K562 (cell line): Measurements from ENCODE around the gene MARCKSL1. TPM values are rescaled to one million over a fixed set of nuclear protein-coding genes. Genes with fewer than 3 reads are reported as not detected.

Source experiments
- CLOCK ChIP-seq: fragments of 250-450 bp; sonication (Bioruptor Pico); IDR thresholded peaks from 2 replicates; pipeline ENCODE4 v1.4.0; 2020; ENCODE audit warnings: mild to moderate bottlenecking, moderate library complexity, borderline replicate concordance
- KDM2B ChIP-seq: fragments of 250-450 bp; sonication (Bioruptor Pico); IDR thresholded peaks from 2 replicates; pipeline ENCODE4 v1.8.0; 2021; ENCODE audit warnings: mild to moderate bottlenecking, moderate library complexity
- NCOR1 ChIP-seq: fragments of 450-650 bp; IDR thresholded peaks from 2 replicates; pipeline ENCODE4 v1.6.1; 2016; ENCODE audit warnings: mild to moderate bottlenecking, moderate library complexity
- NKRF ChIP-seq: fragments of 450-650 bp; IDR thresholded peaks from 2 replicates; pipeline ENCODE4 v1.6.1; 2016; ENCODE audit warnings: borderline replicate concordance
- SFPQ ChIP-seq: fragments of 200-400 bp; formaldehyde crosslinking; IDR thresholded peaks from 2 replicates; pipeline ENCODE4 v1.6.1; 2017; ENCODE audit warnings: mild to moderate bottlenecking, low read depth, low read length, moderate library complexity
- ZBTB1 ChIP-seq: sonication (generic); formaldehyde crosslinking; IDR thresholded peaks from 2 replicates; pipeline ENCODE4 v1.8.1; 2023; ENCODE audit warnings: missing genetic modification reagents, low read depth, mild to moderate bottlenecking, borderline replicate concordance
- ZBTB49 ChIP-seq: sonication (generic); formaldehyde crosslinking; IDR thresholded peaks from 2 replicates; pipeline ENCODE4 v1.8.0; 2022; ENCODE audit warnings: missing genetic modification reagents, mild to moderate bottlenecking, borderline replicate concordance
- ZNF830 ChIP-seq: fragments of 250-450 bp; sonication (Bioruptor Pico); IDR thresholded peaks from 2 replicates; pipeline ENCODE4 v1.5.0; 2021; ENCODE audit warnings: mild to moderate bottlenecking
- polyA plus RNA-seq, 8 experiments: library from polyadenylated mRNA; depleted of rRNA in 4 of 8; stranded (reverse) in 5 of 8; unstranded in 3 of 8; fragments of >200 nt; fragmentation: Nextera tagmentation in 2 of 8; fragmentation: Illumina TruSeq in 1 of 8; extraction: Ambion mirVana in 2 of 8; extraction: Trizol in 1 of 8; gene quantifications; 2 replicates each; pipeline versions ENCODE4 v1.2.1 to v1.2.3, GENCODE V29; 2011 to 2014; ENCODE audit warnings: inconsistent platforms in 1 of 8, missing spikeins in 1 of 8
- total RNA-seq, 7 experiments: library from RNA; depleted of rRNA in 6 of 7; stranded (reverse); fragments of >200 nt in 6 of 7; fragmentation: Illumina TruSeq in 2 of 7; extraction: Trizol in 2 of 7; gene quantifications; 2 replicates each; pipeline versions ENCODE4 v1.2.1 to v1.2.3, GENCODE V29; 2011 to 2021; ENCODE audit warnings: low replicate concordance in 1 of 7
- TF ChIP-seq, protein P1 (sequence below), 3 experiments: IDR thresholded peaks in 2 of 3; conservative IDR thresholded peaks in 1 of 3; 2 replicates each; pipeline ENCODE4 v1.5.1; 2011 to 2012; ENCODE audit warnings: low read length in 3 of 3, mild to moderate bottlenecking in 3 of 3, control low read depth in 2 of 3, improper control_type of control experiment in 1 of 3, inconsistent platforms in 1 of 3, low read depth in 1 of 3, mixed read lengths in 1 of 3, moderate library complexity in 1 of 3; ENCODE audit not compliant: insufficient read depth in 2 of 3
- TF ChIP-seq, protein P2 (sequence below), 2 experiments: fragments of 150-350 bp in 1 of 2; IDR thresholded peaks; 2 replicates each; pipeline ENCODE4 v1.6.1; 2012 to 2016; ENCODE audit warnings: low read depth in 2 of 2, low read length in 2 of 2, mild to moderate bottlenecking in 1 of 2, moderate library complexity in 1 of 2

MARCKSL1 gene
- total and polyA plus RNA-seq, 9 of the 15 experiments (the other 6 are each of a cell fraction or from before 2014, with no cell fraction given): 14.7 to 325 (median 155) TPM

- no peak for TF ChIP-seq ZBTB49 (CRISPR knock-in tag)
- TF ChIP-seq ZNF830 (CRISPR knock-in tag): no peak
- no peak for TF ChIP-seq CLOCK (CRISPR knock-in tag)
- TF ChIP-seq SFPQ: no peak
- TF ChIP-seq NCOR1: no peak
- TF ChIP-seq, protein P1, sequence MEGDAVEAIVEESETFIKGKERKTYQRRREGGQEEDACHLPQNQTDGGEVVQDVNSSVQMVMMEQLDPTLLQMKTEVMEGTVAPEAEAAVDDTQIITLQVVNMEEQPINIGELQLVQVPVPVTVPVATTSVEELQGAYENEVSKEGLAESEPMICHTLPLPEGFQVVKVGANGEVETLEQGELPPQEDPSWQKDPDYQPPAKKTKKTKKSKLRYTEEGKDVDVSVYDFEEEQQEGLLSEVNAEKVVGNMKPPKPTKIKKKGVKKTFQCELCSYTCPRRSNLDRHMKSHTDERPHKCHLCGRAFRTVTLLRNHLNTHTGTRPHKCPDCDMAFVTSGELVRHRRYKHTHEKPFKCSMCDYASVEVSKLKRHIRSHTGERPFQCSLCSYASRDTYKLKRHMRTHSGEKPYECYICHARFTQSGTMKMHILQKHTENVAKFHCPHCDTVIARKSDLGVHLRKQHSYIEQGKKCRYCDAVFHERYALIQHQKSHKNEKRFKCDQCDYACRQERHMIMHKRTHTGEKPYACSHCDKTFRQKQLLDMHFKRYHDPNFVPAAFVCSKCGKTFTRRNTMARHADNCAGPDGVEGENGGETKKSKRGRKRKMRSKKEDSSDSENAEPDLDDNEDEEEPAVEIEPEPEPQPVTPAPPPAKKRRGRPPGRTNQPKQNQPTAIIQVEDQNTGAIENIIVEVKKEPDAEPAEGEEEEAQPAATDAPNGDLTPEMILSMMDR (IDR thresholded peaks at IDR 0.05 in 2 of 3, conservative IDR thresholded peaks at IDR 0.05 in 1 of 3; ENCODE audit: insufficient read depth in 2 of 3, low read depth in 1 of 3, low read length in 3 of 3): no peak
- 0 out of 2 replicates have a peak, but pooled peaks have one; percentile 30 for TF ChIP-seq NKRF
- no peak for TF ChIP-seq ZBTB1
- TF ChIP-seq, protein P2, sequence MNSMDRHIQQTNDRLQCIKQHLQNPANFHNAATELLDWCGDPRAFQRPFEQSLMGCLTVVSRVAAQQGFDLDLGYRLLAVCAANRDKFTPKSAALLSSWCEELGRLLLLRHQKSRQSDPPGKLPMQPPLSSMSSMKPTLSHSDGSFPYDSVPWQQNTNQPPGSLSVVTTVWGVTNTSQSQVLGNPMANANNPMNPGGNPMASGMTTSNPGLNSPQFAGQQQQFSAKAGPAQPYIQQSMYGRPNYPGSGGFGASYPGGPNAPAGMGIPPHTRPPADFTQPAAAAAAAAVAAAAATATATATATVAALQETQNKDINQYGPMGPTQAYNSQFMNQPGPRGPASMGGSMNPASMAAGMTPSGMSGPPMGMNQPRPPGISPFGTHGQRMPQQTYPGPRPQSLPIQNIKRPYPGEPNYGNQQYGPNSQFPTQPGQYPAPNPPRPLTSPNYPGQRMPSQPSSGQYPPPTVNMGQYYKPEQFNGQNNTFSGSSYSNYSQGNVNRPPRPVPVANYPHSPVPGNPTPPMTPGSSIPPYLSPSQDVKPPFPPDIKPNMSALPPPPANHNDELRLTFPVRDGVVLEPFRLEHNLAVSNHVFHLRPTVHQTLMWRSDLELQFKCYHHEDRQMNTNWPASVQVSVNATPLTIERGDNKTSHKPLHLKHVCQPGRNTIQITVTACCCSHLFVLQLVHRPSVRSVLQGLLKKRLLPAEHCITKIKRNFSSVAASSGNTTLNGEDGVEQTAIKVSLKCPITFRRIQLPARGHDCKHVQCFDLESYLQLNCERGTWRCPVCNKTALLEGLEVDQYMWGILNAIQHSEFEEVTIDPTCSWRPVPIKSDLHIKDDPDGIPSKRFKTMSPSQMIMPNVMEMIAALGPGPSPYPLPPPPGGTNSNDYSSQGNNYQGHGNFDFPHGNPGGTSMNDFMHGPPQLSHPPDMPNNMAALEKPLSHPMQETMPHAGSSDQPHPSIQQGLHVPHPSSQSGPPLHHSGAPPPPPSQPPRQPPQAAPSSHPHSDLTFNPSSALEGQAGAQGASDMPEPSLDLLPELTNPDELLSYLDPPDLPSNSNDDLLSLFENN (IDR thresholded peaks at IDR 0.05; ENCODE audit: low read depth in 2 of 2, low read length in 2 of 2): no peak
- TF ChIP-seq KDM2B (CRISPR knock-in tag): no peak
These were observed 20.4 kb upstream of the MARCKSL1 start (continued) for GRCh38 chr1:32356478-32356877.
